Stimulated activated CD8-positive, alpha-beta memory T cell treated with anti-CD3 and anti-CD28 coated beads, Interleukin-4, amount 100 ng/mL, for 48 hours (primary cell): ENCODE measurements around the gene DDIT4.

Experiments used
- DNase-seq: peaks from one replicate; pipeline ENCODE4 v3.0.0-alpha.2; 2020

Gene DDIT4

GRCh38 chr10:72250666-72251065 lies 23.1 kb upstream of the DDIT4 start:
- no peak for DNase-seq

- DNase-seq = no peak
Measured at GRCh38 chr10:72251635-72252034, 22.1 kb upstream of the DDIT4 start.

- no peak for DNase-seq
Measured at GRCh38 chr10:72252972-72253371, 20.8 kb upstream of the DDIT4 start.

GRCh38 chr10:72253578-72253977 lies 20.1 kb upstream of the DDIT4 start:
- no peak for DNase-seq

GRCh38 chr10:72254813-72255568 lies 18.7 kb upstream of the DDIT4 start:
- peak; percentile 64 for DNase-seq

GRCh38 chr10:72255977-72256729 lies 17.6 kb upstream of the DDIT4 start:
- DNase-seq = no peak

- no peak for DNase-seq
Measured at GRCh38 chr10:72257051-72257892, 16.5 kb upstream of the DDIT4 start.

GRCh38 chr10:72258617-72259016 lies 15.1 kb upstream of the DDIT4 start:
- no peak for DNase-seq

GRCh38 chr10:72259491-72260238 lies 14.1 kb upstream of the DDIT4 start:
- no peak for DNase-seq

GRCh38 chr10:72260239-72260975 lies 13.3 kb upstream of the DDIT4 start:
- DNase-seq = peak; percentile 96

GRCh38 chr10:72260976-72261783 lies 12.5 kb upstream of the DDIT4 start:
- peak; percentile 75 for DNase-seq

- no peak for DNase-seq
Measured at GRCh38 chr10:72261784-72262404, 11.8 kb upstream of the DDIT4 start.

GRCh38 chr10:72263613-72264241 lies 10.0 kb upstream of the DDIT4 start:
- DNase-seq = no peak

- no peak for DNase-seq
Measured at GRCh38 chr10:72264536-72264935, 9.2 kb upstream of the DDIT4 start.

GRCh38 chr10:72265508-72265907 lies 8.2 kb upstream of the DDIT4 start:
- no peak for DNase-seq

- no peak for DNase-seq
Measured at GRCh38 chr10:72265990-72266865, 7.5 kb upstream of the DDIT4 start.

- no peak for DNase-seq
Measured at GRCh38 chr10:72267381-72267780, 6.3 kb upstream of the DDIT4 start.

GRCh38 chr10:72267819-72268399 lies 5.8 kb upstream of the DDIT4 start:
- no peak for DNase-seq
